Raji (cell line): ENCODE measurements around the gene HCFC1R1.

Experiments used
- POLR2A ChIP-seq: IDR thresholded peaks from 2 replicates; pipeline ENCODE4 v1.6.1; 2011; ENCODE audit warnings: low read depth, low read length, control low read depth; ENCODE audit not compliant: insufficient read depth

Gene HCFC1R1, protein sequence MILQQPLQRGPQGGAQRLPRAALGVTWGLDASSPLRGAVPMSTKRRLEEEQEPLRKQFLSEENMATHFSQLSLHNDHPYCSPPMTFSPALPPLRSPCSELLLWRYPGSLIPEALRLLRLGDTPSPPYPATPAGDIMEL

DNA sequence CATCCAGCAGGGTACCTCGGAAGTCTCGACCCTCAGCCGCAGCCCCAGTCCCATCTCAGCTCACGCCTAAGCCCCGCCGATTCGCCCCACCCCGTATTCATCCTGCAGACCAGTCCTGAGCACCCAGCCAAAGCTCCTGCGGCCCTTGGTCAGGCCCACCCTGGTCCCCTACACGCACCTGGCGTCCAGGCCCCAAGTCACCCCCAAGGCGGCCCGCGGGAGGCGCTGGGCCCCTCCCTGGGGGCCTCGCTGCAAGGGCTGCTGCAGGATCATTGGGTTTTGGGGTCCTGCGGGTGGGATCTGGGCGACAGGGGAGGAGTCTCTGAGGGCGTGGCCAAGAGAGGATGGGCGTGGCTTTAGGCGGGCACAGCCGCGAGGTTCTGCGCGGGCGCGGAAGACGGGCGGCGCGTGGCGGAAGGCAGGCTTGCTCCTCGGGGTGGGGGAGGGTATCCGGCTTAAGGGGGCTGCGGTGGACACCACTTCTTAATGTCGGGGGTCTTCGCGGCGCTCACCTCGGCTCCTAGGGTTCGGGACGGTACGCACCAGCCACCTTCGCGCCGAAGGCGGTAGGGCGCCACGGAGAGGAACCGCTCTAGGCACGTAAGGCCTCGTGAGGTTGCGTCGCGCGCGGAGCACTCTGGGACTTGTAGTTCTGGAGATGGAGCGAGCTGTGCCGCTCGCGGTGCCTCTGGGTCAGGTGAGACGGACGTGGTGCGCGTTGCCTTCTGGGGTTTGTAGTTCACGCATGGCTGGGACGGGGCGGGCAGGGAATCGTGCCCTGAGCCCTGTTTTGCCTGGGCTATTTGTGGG, at the start of gene HCFC1R1, which contains the start of gene THOC6:
TSS of gene HCFC1R1 (minus strand) at position 274 of the 810 bp plus-strand sequence. CDS start at position 273, 1 bp downstream.
TSS of gene THOC6 (plus strand) at position 367 of the 810 bp plus-strand sequence. CDS start at position 659, 292 bp downstream.
- TF ChIP-seq POLR2A, result peak; percentile 92

DNA sequence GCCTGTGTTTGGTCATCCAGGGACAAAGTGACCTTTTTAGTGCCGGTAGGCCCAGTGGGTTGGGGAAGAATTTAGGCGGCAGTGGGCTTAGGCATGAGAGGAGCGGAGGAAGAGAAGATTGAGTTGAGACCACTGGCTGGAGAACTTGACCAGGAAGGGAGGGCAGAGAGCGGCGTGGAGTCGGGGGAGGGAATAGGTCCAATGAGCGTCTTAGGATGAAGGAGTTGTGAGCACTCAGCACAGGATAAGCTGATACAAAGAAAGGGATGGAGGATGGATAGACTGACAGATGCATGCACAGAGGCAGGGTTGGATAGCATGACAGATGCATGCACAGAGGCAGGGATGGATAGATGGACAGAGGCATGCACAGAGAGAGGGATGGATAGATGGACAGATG, 49.7 kb upstream of the HCFC1R1 start:
- TF ChIP-seq POLR2A, result no peak

DNA sequence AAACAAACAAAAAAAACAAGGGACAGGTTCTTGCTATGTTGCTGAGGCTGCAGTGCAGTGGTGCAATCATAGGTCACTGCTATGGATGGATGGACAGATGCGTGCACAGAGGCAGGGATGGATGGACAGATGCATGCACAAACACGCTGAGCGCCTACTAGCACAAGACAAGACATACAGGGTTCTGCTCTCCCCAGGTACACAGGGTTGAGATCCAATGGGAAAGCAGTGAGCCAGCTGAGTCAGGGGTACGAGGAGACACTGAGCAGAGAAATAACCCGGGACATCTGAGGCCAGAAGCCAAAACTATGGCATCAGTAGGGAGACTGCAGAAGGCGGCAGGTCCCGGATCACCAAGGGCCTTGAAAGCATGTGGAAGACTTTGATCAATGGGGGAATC, 47.9 kb upstream of the HCFC1R1 start:
- TF ChIP-seq POLR2A, result no peak

DNA sequence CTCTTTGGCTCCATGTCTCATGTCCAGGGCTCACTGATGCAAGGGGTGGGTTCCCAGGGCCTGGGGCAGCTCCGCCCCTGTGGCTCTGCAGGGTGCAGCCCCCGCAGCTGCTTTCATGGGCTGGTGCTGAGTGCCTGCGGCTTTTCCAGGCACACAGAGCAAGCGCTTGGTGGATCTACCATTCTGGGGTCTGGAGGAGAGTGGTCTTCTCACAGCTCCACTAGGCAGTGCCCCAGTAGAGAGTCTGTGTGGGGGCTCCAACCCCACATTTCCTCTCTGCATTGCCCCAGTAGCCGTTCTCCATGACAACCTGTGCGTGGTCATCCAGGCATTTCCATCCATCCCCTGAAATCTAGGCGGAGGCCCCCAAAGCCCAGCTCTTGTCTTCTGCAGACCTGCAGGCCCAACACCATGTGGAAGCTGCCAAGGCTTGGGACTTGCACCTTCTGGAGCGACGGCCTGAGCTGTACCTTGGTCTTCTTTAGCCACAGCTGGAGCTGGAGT, 46.9 kb upstream of the HCFC1R1 start:
- no peak for TF ChIP-seq POLR2A

DNA sequence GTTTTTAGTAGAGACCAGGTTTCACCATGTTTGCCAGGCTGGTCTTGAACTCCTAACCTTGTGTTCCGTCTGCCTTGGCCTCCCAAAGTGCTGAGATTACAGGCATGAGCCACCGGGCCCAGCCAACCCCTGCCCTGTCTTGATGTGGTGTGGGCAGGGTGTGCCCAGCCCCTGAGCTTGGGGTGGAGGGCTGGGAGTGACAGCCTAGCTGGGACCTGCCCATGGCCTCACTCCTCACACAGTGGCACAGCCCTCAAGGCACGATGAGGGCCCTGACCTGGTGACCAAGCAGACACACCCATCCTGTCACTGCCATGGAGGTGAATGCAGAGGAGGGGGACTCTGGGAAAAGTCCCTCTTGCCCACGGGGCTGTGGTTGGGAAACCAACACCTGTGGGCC, 44.7 kb upstream of the HCFC1R1 start:
- no peak for TF ChIP-seq POLR2A

DNA sequence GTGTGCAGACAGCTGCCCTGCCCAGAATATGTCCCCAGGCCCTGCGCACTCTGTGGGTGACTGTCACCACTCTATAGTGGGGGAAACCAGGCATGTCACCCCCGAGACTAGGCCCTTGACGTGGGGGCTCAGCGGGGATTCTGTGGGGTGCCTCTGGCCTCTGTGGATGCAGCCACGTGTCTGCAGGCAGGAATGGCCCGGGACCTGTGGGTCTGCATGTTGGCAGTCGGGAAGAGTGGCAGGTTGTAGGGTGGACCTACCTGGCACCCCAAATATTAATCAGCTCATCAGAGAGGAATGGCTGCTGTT, 42.7 kb upstream of the HCFC1R1 start:
- no peak for TF ChIP-seq POLR2A

DNA sequence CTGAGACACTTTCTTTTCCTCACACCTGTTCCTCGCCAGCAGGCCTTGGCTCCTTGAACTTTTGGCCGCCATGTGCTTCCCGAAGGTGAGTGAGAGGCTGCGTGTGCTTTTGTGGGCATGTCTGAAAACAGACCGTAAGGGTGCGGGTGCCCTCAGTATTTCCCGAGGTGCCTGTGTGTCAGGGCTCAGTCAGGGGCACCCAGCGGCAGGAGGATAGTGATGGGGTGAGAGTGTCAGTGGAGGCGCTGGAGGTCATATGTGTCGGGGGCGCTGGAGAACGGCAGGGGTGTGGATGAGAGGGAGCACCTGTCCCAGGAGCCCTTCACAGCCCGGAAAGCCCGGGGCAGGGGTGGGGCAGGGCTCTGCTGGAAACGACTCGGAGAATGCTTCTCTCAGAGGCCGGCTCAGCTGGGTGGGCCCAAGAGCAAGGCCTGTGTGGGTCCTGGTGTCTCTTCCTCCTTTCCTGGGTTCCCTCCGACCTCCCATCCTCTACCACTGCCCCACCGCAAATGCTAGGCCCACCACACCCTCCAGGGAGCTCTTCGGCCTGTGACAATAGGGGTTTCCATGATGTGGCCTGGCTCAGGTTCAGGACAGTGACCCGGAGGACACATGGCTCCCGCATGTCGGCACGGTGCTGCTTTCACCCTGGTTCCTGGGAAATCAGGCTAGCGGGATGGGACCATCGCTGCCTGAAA, 42.1 kb upstream of the HCFC1R1 start:
- no peak for TF ChIP-seq POLR2A

DNA sequence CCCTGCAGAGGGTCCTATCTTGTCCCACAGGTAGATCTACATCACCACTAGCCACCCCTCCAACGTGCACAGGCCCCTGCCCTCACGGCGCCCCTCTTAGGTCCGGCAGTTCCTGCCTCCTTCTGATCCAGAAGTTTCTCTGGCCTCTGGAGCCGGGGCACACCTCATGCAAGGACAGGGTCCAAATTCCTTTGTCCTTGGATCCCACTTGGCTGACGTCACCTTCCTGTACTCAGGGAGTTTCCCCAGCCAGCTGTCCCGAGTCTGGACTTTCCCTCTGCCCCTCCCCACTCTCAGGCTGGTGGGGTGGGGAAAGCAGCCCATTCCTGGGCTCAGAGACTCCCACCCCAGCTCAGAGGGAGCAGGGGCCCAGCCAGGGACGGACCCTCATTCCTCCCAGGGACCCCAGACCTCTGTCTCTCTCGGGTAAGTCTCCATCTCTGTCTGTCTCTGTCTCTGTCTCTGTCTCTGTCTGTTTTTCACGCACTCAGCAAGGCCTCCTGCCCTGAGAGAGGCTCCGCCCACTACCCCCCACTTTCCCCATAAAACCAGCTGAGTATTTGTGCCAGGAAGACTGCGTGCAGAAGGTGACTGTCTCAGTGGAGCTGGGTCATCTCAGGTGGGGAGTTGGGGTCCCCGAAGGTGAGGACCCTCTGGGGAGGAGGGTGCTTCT, 41.5 kb upstream of the HCFC1R1 start, which contains the start of gene IL32:
TSS of gene IL32 (plus strand) at position 572 of the 673 bp plus-strand sequence. CDS start 172 bp downstream, outside the sequence.
- no peak for TF ChIP-seq POLR2A

DNA sequence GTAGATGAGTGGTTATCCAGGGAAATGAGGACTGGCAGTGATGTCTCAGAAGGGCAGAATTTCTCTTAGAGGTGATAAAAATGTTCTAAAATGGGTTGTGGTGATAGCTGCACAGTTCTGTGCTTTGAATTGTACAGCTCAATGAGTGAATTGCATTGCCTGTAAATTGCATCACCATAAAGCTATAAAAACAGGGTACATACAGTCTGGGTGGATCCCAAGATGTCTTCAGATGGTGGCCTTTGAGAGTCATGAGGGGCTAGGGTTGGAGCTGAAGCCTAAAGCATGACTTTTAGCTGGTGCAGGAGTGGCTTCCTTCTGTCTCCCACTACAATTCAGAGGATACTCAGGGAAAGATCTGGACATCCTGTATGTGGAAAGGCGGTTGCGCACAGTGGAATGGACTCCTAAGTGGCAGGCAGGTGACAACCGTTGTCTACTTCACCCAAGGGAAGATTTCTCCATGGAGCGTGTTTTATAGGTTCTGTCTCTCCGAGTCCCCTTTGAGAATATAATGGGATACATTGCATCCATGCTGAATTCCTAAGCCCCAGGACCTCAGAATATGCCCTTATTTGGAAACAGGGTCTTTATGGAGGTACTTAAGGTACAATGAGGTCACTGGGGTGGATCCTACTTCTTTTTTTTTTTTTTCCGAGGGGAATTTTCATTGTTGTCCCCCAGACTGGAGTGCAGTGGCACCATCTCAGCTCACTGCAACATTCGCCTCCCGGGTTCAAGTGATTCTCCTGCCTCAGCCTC, 40.1 kb upstream of the HCFC1R1 start:
- TF ChIP-seq POLR2A, result no peak

DNA sequence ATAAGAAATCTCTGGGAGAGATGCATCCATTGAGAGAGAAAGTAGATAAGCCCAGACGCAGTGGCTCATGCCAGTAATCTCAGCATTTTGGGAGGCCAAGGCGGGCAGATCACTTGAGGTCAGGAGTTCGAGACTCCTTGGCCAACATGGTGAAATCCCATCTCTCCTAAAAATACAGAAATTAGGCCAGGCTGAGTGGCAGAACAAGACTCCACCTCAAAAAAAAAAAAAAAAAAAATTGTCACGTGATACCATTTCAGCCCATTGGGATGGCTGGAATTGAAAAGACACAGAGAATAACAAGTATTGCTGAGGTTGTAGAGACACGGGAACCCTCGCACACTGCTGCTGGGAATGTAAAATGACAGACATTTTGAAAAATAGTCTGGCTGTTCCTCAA, 38.8 kb upstream of the HCFC1R1 start:
- no peak for TF ChIP-seq POLR2A

DNA sequence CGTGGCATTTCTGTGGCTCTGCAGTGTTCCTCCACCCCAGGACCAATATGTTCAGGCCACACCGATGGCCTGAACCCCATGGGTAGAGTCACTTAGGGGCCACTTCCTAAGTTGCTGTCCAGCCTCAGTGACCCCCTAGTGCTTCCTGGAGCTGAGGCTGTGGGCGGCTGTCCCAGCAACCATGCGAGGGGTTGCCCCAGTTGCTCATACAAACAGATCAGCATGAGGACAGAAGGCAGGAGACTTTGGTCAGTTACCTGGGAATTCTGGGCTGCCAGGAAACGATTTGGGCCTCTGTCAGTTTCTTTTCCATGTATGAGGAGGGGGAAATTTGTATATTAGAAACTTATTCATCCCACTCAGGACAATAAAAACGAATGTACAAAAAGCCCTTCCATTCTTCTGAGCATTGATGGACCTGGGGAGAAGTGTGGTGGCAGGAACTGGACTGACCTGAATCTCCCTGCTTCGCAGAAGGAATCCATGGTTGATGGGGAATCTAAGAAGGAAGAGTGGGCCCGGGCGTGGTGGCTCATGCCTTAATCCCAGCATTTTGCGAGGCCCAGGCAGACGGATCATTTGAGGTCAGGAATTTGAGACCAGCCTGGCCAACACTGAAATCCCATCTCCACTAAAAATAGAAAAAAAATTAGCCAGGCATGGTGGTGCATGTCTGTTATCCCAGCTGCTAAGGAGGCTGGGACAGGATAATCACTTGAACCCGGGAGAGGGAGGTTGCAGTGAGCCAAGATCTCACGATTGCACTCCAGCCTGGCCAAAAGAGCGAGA, 36.8 kb upstream of the HCFC1R1 start:
- TF ChIP-seq POLR2A, result no peak

DNA sequence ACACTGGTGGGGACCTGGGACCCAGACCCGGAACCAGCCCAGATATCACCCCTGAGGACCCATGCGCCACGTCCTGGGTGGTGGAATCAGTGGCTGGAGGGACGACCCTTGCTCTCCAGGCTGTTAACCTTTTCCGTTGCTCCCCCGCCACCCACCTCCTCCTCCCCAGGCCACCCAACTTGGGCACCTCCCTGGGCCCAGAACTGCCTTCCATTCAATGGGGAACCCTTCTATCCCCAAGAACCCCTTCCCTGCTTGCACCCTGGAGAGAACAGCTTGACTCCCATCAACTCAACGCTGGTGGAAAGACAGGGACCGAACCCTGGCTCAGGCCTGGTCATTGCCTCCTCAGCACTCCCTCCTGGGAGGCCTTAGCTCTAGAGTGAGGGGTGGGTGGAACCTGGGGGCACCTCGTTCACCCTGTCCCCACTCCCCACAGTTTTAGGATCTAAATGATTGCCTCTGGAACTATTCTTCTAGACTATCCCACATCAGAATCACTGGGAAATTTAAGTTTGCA, 36.0 kb upstream of the HCFC1R1 start:
- TF ChIP-seq POLR2A, result no peak

DNA sequence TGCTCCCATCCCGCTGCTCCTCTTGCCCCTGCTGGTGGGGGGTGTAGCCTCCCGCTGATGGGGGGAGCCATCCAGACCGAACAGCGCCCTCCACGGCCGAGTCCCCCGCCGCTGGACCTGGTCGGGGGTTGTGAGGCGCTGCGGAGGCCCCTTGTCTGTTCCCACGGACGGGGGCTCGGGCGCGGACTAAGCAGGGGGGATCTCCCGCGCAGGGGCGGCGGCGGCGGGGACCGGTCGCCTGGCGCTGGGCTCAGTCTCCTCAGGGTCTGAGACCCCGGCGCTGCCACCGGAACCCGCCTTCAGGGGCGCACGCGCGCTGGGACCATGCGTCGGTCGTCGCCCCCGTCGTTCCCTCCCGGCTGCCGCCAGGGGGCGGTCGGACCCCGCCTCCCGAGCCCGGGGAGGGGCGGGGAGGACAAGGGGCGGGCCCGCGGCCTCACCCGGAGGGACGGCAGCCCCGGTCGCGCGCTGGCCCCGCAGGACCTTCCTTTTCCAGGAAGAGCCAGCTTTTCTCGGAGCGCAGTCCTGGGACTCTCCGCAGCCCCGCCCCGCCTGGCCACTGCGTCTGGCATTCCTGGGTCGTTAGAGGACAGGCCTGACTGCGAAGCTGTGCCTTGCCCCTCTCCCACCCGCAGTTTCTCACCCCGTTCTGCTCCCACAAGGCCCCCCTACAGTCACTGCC, 35.4 kb upstream of the HCFC1R1 start:
- peak; percentile 69 for TF ChIP-seq POLR2A
